Astrocyte of the spinal cord (primary cell): ENCODE data around the gene VILL.
A peak's percentile ranks its signal among the peaks of the same experiment; 100 is the strongest.

Experiments
- DNase-seq: peaks from one replicate; pipeline ENCODE4 v3.0.0; 2011; ENCODE audit warnings: low read depth, low spot score
- H3K4me3 ChIP-seq: 2 replicates; pipeline ENCODE4 v1.5.1; 2011; ENCODE audit warnings: low read depth, mild to moderate bottlenecking, low read length, moderate library complexity
- in situ Hi-C: cut with HindIII; loops from 2 replicates; pipeline ENCODE4 v1.10.0; 2017; ENCODE audit warnings: low sequenced_read_pairs
- TF ChIP-seq, protein P1 (sequence below): IDR thresholded peaks from 2 replicates; pipeline ENCODE4 v1.5.1; 2012; ENCODE audit warnings: low read depth, mild to moderate bottlenecking, low read length, inconsistent platforms

The VILL gene

DNA sequence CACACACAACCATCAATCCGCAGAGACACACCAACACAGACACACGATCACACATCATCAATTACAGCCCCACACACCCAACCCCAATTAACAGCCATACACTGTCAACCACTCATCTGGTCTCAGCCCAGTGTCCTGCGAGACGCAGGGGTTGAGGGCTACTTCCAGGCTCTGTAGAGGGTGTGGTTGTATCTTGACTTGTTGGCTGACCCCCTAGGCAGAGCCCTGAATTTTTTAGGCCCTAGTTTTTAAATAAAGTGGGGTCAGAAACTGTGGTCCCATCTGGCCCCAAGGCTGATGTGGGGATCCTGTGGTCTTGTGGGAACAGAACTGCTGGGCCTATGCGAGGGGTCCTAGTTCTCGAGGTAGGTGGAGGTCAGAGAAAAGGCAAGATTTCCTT lies 9.2 kb downstream of the VILL start:
- in situ Hi-C loops = no loop called here
- DNase-seq = no peak
- no peak overlapping the region for H3K4me3 ChIP-seq
- TF ChIP-seq, protein P1, sequence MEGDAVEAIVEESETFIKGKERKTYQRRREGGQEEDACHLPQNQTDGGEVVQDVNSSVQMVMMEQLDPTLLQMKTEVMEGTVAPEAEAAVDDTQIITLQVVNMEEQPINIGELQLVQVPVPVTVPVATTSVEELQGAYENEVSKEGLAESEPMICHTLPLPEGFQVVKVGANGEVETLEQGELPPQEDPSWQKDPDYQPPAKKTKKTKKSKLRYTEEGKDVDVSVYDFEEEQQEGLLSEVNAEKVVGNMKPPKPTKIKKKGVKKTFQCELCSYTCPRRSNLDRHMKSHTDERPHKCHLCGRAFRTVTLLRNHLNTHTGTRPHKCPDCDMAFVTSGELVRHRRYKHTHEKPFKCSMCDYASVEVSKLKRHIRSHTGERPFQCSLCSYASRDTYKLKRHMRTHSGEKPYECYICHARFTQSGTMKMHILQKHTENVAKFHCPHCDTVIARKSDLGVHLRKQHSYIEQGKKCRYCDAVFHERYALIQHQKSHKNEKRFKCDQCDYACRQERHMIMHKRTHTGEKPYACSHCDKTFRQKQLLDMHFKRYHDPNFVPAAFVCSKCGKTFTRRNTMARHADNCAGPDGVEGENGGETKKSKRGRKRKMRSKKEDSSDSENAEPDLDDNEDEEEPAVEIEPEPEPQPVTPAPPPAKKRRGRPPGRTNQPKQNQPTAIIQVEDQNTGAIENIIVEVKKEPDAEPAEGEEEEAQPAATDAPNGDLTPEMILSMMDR = no peak

DNA sequence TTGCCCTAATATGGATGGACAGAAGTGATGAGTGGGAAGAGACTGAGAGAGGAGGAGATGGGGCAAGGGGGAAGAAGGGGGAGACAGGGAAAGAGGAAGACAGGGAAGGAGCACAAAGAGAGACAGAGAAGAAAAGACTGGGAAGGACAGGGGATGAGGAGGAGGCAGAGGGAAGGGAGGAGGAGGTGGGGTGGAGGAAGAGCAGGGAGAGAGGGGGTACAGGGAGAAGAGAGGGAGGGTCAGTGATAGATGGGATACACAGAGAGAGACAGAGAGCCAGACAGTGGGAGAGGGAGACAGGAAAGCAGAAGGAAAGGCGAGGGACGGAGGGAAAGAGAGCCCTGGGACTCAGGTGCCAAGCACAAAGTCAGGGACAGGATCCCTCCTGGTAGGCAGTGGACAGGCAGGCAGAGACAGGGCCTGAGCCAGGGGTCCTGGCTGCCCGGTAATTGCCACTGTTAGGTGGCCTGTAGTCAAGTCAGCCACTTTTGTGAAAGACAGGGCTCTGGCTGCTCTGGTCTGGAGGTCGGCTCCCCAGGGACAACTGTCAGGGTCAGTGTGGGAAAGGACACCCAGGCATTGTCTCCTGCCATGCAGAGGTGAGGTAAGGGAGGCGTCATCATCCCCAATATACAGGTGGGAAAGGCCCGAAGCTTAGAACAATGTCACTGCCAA lies 9.8 kb downstream of the VILL start:
- no peak overlapping the region for H3K4me3 ChIP-seq
- no peak for DNase-seq
- in situ Hi-C loops = no loop called here
- TF ChIP-seq, protein P1 = no peak

DNA sequence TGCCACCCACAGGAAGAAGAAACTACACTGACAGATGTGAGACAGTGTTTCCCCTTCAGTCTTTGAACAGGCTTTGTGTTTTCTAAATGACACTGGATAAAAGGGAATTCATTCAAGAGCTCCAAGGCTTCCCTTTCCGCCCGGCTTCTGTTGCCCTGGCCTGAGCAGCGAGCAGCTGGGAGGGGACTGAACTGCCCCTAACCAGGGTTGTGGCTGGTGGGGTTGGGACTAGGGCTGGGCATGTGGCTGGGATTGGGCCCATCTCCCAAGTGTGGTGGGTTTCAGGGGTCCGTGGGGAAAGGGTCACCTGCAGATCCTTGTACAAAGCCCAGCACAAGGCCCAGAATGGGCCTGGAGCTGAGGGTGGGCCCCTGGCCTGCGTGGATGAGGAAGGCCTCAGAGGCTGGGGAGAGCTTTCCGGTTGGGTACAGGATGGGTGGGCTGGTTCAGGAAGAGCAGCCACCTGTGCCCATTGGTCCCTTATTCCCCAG lies 10.4 kb downstream of the VILL start:
- TF ChIP-seq, protein P1 = no peak
- in situ Hi-C loops = no loop called here
- no peak for DNase-seq
- no peak overlapping the region for H3K4me3 ChIP-seq

DNA sequence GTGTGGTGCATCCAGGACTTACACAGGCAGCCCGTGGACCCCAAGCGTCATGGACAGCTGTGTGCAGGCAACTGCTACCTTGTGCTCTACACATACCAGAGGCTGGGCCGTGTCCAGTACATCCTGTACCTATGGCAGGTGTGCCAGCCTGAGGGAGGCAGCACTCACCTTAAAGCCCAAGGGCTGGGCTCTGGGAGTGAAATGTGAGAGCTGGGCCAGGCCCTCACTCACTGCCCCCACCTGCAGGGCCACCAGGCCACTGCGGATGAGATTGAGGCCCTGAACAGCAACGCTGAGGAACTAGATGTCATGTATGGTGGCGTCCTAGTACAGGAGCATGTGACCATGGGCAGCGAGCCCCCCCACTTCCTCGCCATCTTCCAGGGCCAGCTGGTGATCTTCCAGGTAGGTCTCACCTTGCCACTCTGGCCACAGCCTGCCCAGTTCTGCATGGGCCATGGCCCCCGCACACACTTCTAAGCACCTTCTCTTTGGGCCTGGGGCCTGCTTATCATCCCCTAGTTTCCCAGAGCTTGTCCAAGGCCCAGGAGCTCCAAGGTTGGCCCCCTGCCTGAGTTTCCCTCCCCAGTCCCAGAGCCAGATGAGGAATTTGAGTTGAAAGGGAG lies 11.0 kb downstream of the VILL start:
- TF ChIP-seq, protein P1 = peak; percentile 26
- in situ Hi-C loops = no loop called here
- DNase-seq = no peak
- no peak overlapping the region for H3K4me3 ChIP-seq

DNA sequence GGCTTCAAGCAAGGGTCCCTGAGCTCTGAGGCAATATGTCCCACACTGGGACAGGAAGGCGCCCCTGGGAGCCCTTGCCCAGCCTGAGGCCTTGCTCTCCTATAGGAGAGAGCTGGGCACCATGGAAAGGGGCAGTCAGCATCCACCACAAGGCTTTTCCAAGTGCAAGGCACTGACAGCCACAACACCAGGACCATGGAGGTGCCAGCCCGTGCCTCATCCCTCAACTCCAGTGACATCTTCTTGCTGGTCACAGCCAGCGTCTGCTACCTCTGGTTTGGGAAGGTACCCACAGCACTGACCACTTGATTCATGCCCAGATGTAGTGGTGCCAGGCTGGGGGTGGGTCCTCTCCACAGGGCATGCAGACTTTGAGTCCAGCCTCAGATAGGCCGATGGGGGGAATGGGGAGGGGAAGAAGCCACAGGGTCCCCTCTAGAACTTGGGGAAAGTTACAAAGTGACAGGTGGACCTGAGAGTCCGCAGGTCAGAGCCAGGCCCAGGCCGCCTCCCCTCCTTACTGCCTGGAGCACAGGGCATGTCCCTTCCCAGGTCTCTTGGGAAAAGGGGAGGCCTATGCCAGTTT lies 11.8 kb downstream of the VILL start:
- TF ChIP-seq, protein P1 = no peak
- H3K4me3 ChIP-seq = no peak overlapping the region
- DNase-seq = no peak
- in situ Hi-C loops = no loop called here

DNA sequence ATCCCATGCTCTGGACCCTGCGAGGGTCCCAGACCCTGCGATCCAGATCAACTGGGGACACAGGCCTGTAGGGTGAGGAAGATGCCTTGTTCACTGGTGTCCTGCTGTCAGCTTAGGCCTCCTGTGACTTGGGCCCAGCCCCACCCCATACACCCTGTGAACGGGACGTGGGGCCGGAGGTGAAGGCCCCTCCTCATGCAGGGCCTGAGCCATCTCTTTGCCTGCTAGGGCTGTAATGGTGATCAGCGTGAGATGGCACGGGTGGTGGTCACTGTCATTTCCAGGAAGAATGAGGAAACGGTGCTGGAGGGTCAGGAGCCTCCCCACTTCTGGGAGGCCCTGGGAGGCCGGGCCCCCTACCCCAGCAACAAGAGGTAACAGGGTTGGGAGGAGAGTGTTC lies 12.4 kb downstream of the VILL start:
- in situ Hi-C loops = no loop called here
- no peak overlapping the region for H3K4me3 ChIP-seq
- no peak for DNase-seq
- TF ChIP-seq, protein P1 = no peak
